H9 (cell line): ENCODE measurements around the gene DTYMK. TPM values are rescaled to one million over a fixed set of nuclear protein-coding genes. Genes with fewer than 3 reads are reported as not detected.
A peak's percentile ranks its signal among the peaks of the same experiment; 100 is the strongest.

Source experiments
- DNase-seq: peaks from one replicate; pipeline ENCODE4 v3.0.0-alpha.2; 2017
- H2AFZ ChIP-seq: one replicate; pipeline ENCODE4 v1.6.1; 2013; ENCODE audit warnings: mild to moderate bottlenecking, low read length, control low read depth, moderate library complexity
- H2AK5ac ChIP-seq: 2 replicates; pipeline ENCODE4 v1.6.1; 2013; ENCODE audit warnings: low read length, control low read depth, mixed read lengths; ENCODE audit not compliant: insufficient read length
- H2BK120ac ChIP-seq: one replicate; pipeline ENCODE4 v1.6.1; 2013; ENCODE audit warnings: low read depth, mild to moderate bottlenecking, low read length, control low read depth, inconsistent platforms; ENCODE audit not compliant: poor library complexity, severe bottlenecking
- H2BK12ac ChIP-seq: 2 replicates; pipeline ENCODE4 v1.6.1; 2013; ENCODE audit warnings: low read length, control low read depth, mixed read lengths, low read depth; ENCODE audit not compliant: insufficient read length
- H2BK15ac ChIP-seq: 2 replicates; pipeline ENCODE4 v1.6.1; 2013; ENCODE audit warnings: low read depth, low read length, control low read depth
- H2BK20ac ChIP-seq: one replicate; pipeline ENCODE4 v1.6.1; 2013; ENCODE audit warnings: low read depth, mild to moderate bottlenecking, low read length, control low read depth, inconsistent platforms; ENCODE audit not compliant: poor library complexity, severe bottlenecking
- H2BK5ac ChIP-seq: 2 replicates; pipeline ENCODE4 v1.6.1; 2013; ENCODE audit warnings: low read length, control low read depth, mixed read lengths; ENCODE audit not compliant: insufficient read length
- H3K14ac ChIP-seq: 2 replicates; pipeline ENCODE4 v1.6.1; 2013; ENCODE audit warnings: low read length, control low read depth; ENCODE audit not compliant: insufficient read depth
- H3K18ac ChIP-seq: 2 replicates; pipeline ENCODE4 v1.6.1; 2013; ENCODE audit warnings: low read depth, mild to moderate bottlenecking, mixed read lengths, low read length, control low read depth; ENCODE audit not compliant: insufficient read length
- H3K23ac ChIP-seq: 2 replicates; pipeline ENCODE4 v1.6.1; 2013; ENCODE audit warnings: low read length, control low read depth, mixed read lengths, low read depth; ENCODE audit not compliant: insufficient read length
- H3K23me2 ChIP-seq: 2 replicates; pipeline ENCODE4 v1.6.1; 2013; ENCODE audit warnings: low read depth, mild to moderate bottlenecking, mixed read lengths, low read length, control low read depth; ENCODE audit not compliant: insufficient read length, poor library complexity, severe bottlenecking
- H3K27ac ChIP-seq: 2 replicates; pipeline ENCODE4 v1.5.1; 2013; ENCODE audit warnings: low read length, control low read depth, mixed read lengths, low read depth; ENCODE audit not compliant: insufficient read length
- H3K27me3 ChIP-seq: 2 replicates; pipeline ENCODE4 v1.6.1; 2013; ENCODE audit warnings: low read length, control low read depth, inconsistent platforms; ENCODE audit not compliant: insufficient read depth
- H3K4ac ChIP-seq: 2 replicates; pipeline ENCODE4 v1.6.1; 2013; ENCODE audit warnings: low read depth, mild to moderate bottlenecking, control low read depth, inconsistent platforms, low read length, moderate library complexity
- H3K4me1 ChIP-seq: 2 replicates; pipeline ENCODE4 v1.6.1; 2013; ENCODE audit warnings: low read length, control low read depth, inconsistent platforms; ENCODE audit not compliant: insufficient read depth
- H3K4me2 ChIP-seq: 2 replicates; pipeline ENCODE4 v1.6.1; 2013; ENCODE audit warnings: low read length, control low read depth, mixed read lengths; ENCODE audit not compliant: insufficient read length, insufficient read depth
- H3K56ac ChIP-seq: 2 replicates; pipeline ENCODE4 v1.6.1; 2013; ENCODE audit warnings: low read depth, mild to moderate bottlenecking, mixed read lengths, low read length, control low read depth; ENCODE audit not compliant: insufficient read length
- H3K79me1 ChIP-seq: 2 replicates; pipeline ENCODE4 v1.6.1; 2013; ENCODE audit warnings: low read depth, mild to moderate bottlenecking, moderate library complexity, low read length, control low read depth, inconsistent platforms; ENCODE audit not compliant: insufficient read depth, poor library complexity, severe bottlenecking
- H3K79me2 ChIP-seq: 2 replicates; pipeline ENCODE4 v1.6.1; 2013; ENCODE audit warnings: low read length, control low read depth, inconsistent platforms; ENCODE audit not compliant: insufficient read depth
- H3K9ac ChIP-seq: 2 replicates; pipeline ENCODE4 v1.6.1; 2013; ENCODE audit warnings: low read length, control low read depth, mixed read lengths; ENCODE audit not compliant: insufficient read length; ENCODE audit errors: extremely low read depth
- H3K9me3 ChIP-seq: one replicate; pipeline ENCODE4 v1.6.1; 2013; ENCODE audit warnings: low read depth, low read length, inconsistent platforms; ENCODE audit not compliant: control insufficient read depth
- H3T11ph ChIP-seq: one replicate; pipeline ENCODE4 v1.6.1; 2013; ENCODE audit warnings: mild to moderate bottlenecking, low read length, control low read depth, inconsistent platforms
- H4K20me1 ChIP-seq: one replicate; pipeline ENCODE4 v1.6.1; 2013; ENCODE audit not compliant: control insufficient read depth, insufficient read length, insufficient read depth
- H4K5ac ChIP-seq: 2 replicates; pipeline ENCODE4 v1.6.1; 2013; ENCODE audit warnings: low read depth, mild to moderate bottlenecking, mixed read lengths, low read length, control low read depth; ENCODE audit not compliant: insufficient read length
- H4K8ac ChIP-seq: replicated peaks from 2 replicates; pipeline ENCODE4 v1.6.1; 2013; ENCODE audit warnings: low read length, control low read depth, mixed read lengths, low read depth; ENCODE audit not compliant: insufficient read length
- H4K91ac ChIP-seq: 2 replicates; pipeline ENCODE4 v1.6.1; 2013; ENCODE audit warnings: low read depth, mild to moderate bottlenecking, moderate library complexity, mixed read lengths, low read length, control low read depth; ENCODE audit not compliant: insufficient read length
- H3K27ac Mint-ChIP-seq, 3 experiments: 2 replicates in 2 of 3; 3 replicates in 1 of 3; pipeline ENCODE4 v1.8.0; 2020 to 2021; ENCODE audit warnings: mixed read lengths in 3 of 3, mild to moderate bottlenecking in 1 of 3, moderate library complexity in 1 of 3
- H3K27me3 Mint-ChIP-seq: 2 replicates; pipeline ENCODE4 v1.8.0; 2021; ENCODE audit warnings: low read depth, mild to moderate bottlenecking, moderate library complexity, mixed read lengths
- H3K36me3 Mint-ChIP-seq, 3 experiments: 2 replicates in 2 of 3; 3 replicates in 1 of 3; pipeline ENCODE4 v1.8.0; 2020 to 2021; ENCODE audit warnings: low read depth in 3 of 3, mixed read lengths in 3 of 3; ENCODE audit not compliant: insufficient read depth in 1 of 3
- H3K4me1 Mint-ChIP-seq, 2 experiments: 2 replicates each; pipeline ENCODE4 v1.8.0; 2020; ENCODE audit warnings: mixed read lengths in 2 of 2
- H3K4me3 Mint-ChIP-seq, 2 experiments: 2 replicates in 1 of 2; 3 replicates in 1 of 2; pipeline ENCODE4 v1.8.0; 2020 to 2021; ENCODE audit warnings: mild to moderate bottlenecking in 2 of 2, mixed read lengths in 2 of 2, moderate library complexity in 1 of 2
- H3K9me3 Mint-ChIP-seq, 2 experiments: 2 replicates in 1 of 2; 3 replicates in 1 of 2; pipeline ENCODE4 v1.8.0; 2020; ENCODE audit warnings: mild to moderate bottlenecking in 2 of 2, mixed read lengths in 2 of 2, moderate library complexity in 1 of 2
- CTCF ChIP-seq: fragments of 200-600 bp; sonication (generic); conservative IDR thresholded peaks from 3 replicates; pipeline ENCODE4 v1.8.0; 2021; ENCODE audit warnings: antibody characterized with exemption, mild to moderate bottlenecking
- WGBS: extraction: QIAGEN DNeasy Blood & Tissue Kit; methylation state at CpG from one replicate; pipeline ENCODE4 v1.1.7; 2013; ENCODE audit warnings: missing lambda C conversion rate, low lambda C conversion rate, mixed read lengths; ENCODE audit not compliant: insufficient read length; ENCODE audit errors: extremely low coverage; 5-methylcytosine and 5-hydroxymethylcytosine counted together
- total RNA-seq: library from RNA; stranded (reverse); gene quantifications from 2 replicates; pipeline ENCODE4 v1.2.1, GENCODE V29; 2021

The DTYMK gene
- total RNA-seq, 1 experiment from 2014 or later: 76.0 TPM

- Histone ChIP-seq H3K4ac (no peak within 1 kb of the TSS; the same call in 1 of the 2 replicates), H3K9ac (peak within 1 kb of the TSS; percentile 23), H4K5ac (no peak within 1 kb of the TSS), H4K91ac (no peak within 1 kb of the TSS), H3K18ac (peak within 1 kb of the TSS; percentile 50), H2BK15ac (no peak within 1 kb of the TSS), H4K8ac (no peak within 1 kb of the TSS), H3K79me1 (peaks cover 2% of the 10 kb centered on the region), H3K23me2 (peaks cover 6% of the 10 kb centered on the region), H3K56ac (no peak within 1 kb of the TSS), H3K9me3 (no peaks in the 10 kb centered on the region), H2AFZ (no peak within 1 kb of the TSS), H3K4me2 (peak within 1 kb of the TSS; percentile 64), H2BK12ac (no peak within 1 kb of the TSS), H3K14ac (peak within 1 kb of the TSS; percentile 78), H3K4me1 (no peaks in the 10 kb centered on the region), H2BK5ac (no peak within 1 kb of the TSS), H2AK5ac (no peak within 1 kb of the TSS), H2BK120ac (no peak within 1 kb of the TSS), H3K23ac (no peak within 1 kb of the TSS), H2BK20ac (no peak within 1 kb of the TSS), H3K27ac (no peak within 1 kb of the TSS), H3T11ph (no peak within 1 kb of the TSS), H3K27me3 (no peaks in the 10 kb centered on the region), H4K20me1 (no peaks in the 10 kb centered on the region), H3K79me2 (no peaks in the 10 kb centered on the region; the same call in 1 of the 2 replicates)
- Mint-ChIP-seq H3K27me3 (peaks cover 3% of the 10 kb centered on the region), H3K36me3 (peaks cover 16 to 34% (median 29%) of the 10 kb centered on the region in 3 experiments), H3K4me1 (peaks cover 12 to 14% of the 10 kb centered on the region in 2 experiments), H3K27ac (peak within 1 kb of the TSS; percentile 70 to 98 (median 91); a peak in 5 of 7 replicates), H3K9me3 (peaks cover 0 to 11% of the 10 kb centered on the region in 2 experiments; a peak in 3 of 5 replicates), H3K4me3 (peak within 1 kb of the TSS; percentile 83 to 87)
- 0 out of 3 replicates have a peak, but pooled peaks have one; percentile 1 for TF ChIP-seq CTCF
- WGBS: no CpG with 5 or more reads among the region's 96 CpGs
- DNase-seq: peak; percentile 93
Observed at GRCh38 chr2:241701399-241702154, 15.0 kb upstream of the DTYMK start, which contains the start of gene ING5. TSS of gene ING5 (plus strand) at chr2:241702039. CDS start at chr2:241702066, 27 bp downstream.
